Lung (tissue), 12 donors: ENCODE results near the gene GNAO1. TPM values are rescaled to one million over a fixed set of nuclear protein-coding genes. Genes with fewer than 3 reads are reported as not detected.

Experiments used
- ATAC-seq: fragments of 200-7000 bp; cut with Tn5 transposase; one replicate; pipeline ENCODE4 v1.9.1; 2020; ENCODE audit warnings: moderate number of reproducible peaks; ENCODE audit not compliant: insufficient read depth, low FRiP score
- DNase-seq, 3 donors: peaks; one replicate each; pipeline ENCODE4 v3.0.0-alpha.2; 2013 to 2017
- H3K27ac ChIP-seq, 2 donors: one replicate each; pipeline ENCODE4 v1.5.1; 2013; ENCODE audit warnings: mild to moderate bottlenecking in 2 of 2, moderate library complexity in 2 of 2, control low read depth in 1 of 2, inconsistent platforms in 1 of 2, low read depth in 1 of 2, low read length in 1 of 2
- H3K27me3 ChIP-seq, 3 donors: one replicate each; pipeline ENCODE4 v1.5.1; 2013; ENCODE audit warnings: low read length in 2 of 3; ENCODE audit not compliant: control insufficient read depth in 3 of 3, insufficient read depth in 3 of 3
- H3K36me3 ChIP-seq, 4 donors: one replicate each; pipeline ENCODE4 v1.5.1; 2013; ENCODE audit warnings: low read length in 4 of 4, mild to moderate bottlenecking in 1 of 4, moderate library complexity in 1 of 4; ENCODE audit not compliant: control insufficient read depth in 4 of 4, insufficient read depth in 4 of 4
- H3K4me1 ChIP-seq, 5 donors: one replicate each; pipeline ENCODE4 v1.5.1; 2013; ENCODE audit warnings: low read length in 5 of 5, mild to moderate bottlenecking in 2 of 5, moderate library complexity in 1 of 5; ENCODE audit not compliant: control insufficient read depth in 5 of 5, insufficient read depth in 5 of 5
- H3K4me3 ChIP-seq: one replicate; pipeline ENCODE4 v1.5.1; 2013; ENCODE audit warnings: mild to moderate bottlenecking, control low read depth, moderate library complexity
- H3K9ac ChIP-seq, 2 donors: one replicate each; pipeline ENCODE4 v1.5.1; 2013; ENCODE audit warnings: low read length in 2 of 2, control low read depth in 1 of 2; ENCODE audit not compliant: insufficient read depth in 1 of 2
- H3K9me3 ChIP-seq, 4 donors: one replicate each; pipeline ENCODE4 v1.5.1; 2013; ENCODE audit warnings: low read length in 3 of 4, mild to moderate bottlenecking in 1 of 4, moderate library complexity in 1 of 4; ENCODE audit not compliant: control insufficient read depth in 4 of 4, insufficient read depth in 3 of 4
- CTCF ChIP-seq: IDR thresholded peaks from 2 replicates; pipeline ENCODE4 v1.5.1; 2012; ENCODE audit warnings: mild to moderate bottlenecking; ENCODE audit errors: control extremely low read depth, extremely low read depth
- WGBS, 2 donors: extraction: QIAGEN DNeasy Blood & Tissue Kit; methylation state at CpG; one replicate each; pipeline ENCODE4 v1.1.7; 2013; 5-methylcytosine and 5-hydroxymethylcytosine counted together
- polyA plus RNA-seq, 2 donors: library from polyadenylated mRNA; stranded (reverse); fragments of 200-250 nt; gene quantifications; one replicate each; pipeline ENCODE4 v1.2.1, GENCODE V29; 2013
- total RNA-seq, 2 donors: library from RNA; depleted of rRNA in 1 of 2; stranded (reverse); fragments of >200 nt in 1 of 2; gene quantifications; one replicate each; pipeline ENCODE4 v1.2.1, GENCODE V29; 2014 to 2021
- donor health status: control.
- donor health status: control.
- donor health status: Bipolar disorder and iron deficiency.
- donor health status: healthy.
- donor health status: DM: yes; HTN: yes; CAD: no.

The GNAO1 gene
- total and polyA plus RNA-seq, 4 donors = 0.33 to 5.2 (median 0.76) TPM

GRCh38 chr16:56362057-56362655 lies 170.9 kb downstream of the GNAO1 start:
- DNase-seq (no peak), ATAC-seq (no peak)
- no peaks in the 10 kb centered on the region for H3K9me3 ChIP-seq
- peaks cover 0 to 20% (median 0%) of the 10 kb centered on the region in 5 donors for H3K4me1 ChIP-seq
- TF ChIP-seq CTCF = no peak
- H3K27ac ChIP-seq = no peak overlapping the region
- H3K27me3 ChIP-seq = peaks cover 0 to 3% (median 0%) of the 10 kb centered on the region in 3 donors
- no peak overlapping the region for H3K9ac ChIP-seq
- 86 to 87% methylated on average over 15 of the region's 15 CpGs for WGBS, 2 donors
- peaks cover 15 to 36% (median 20%) of the 10 kb centered on the region in 4 donors for H3K36me3 ChIP-seq
- no peak overlapping the region for H3K4me3 ChIP-seq

- Histone ChIP-seq H3K27ac (no peak overlapping the region), H3K4me1 (peaks cover 0 to 14% (median 0%) of the 10 kb centered on the region in 5 donors), H3K9ac (no peak overlapping the region), H3K9me3 (no peaks in the 10 kb centered on the region), H3K27me3 (no peaks in the 10 kb centered on the region), H3K36me3 (peaks cover 16 to 41% (median 22%) of the 10 kb centered on the region in 4 donors), H3K4me3 (no peak overlapping the region)
- TF ChIP-seq CTCF = no peak
- no peak for DNase-seq
- no peak for ATAC-seq
- 95 to 97% methylated on average over 17 of the region's 17 CpGs for WGBS, 2 donors
These were observed 171.4 kb downstream of the GNAO1 start for GRCh38 chr16:56362706-56363105.

- peaks cover 16 to 47% (median 26%) of the 10 kb centered on the region in 4 donors for H3K36me3 ChIP-seq
- WGBS, 2 donors = 96 to 98% methylated on average over 6 of the region's 6 CpGs
- no peaks in the 10 kb centered on the region for H3K9me3 ChIP-seq
- no peak for TF ChIP-seq CTCF
- ATAC-seq = no peak
- H3K27ac ChIP-seq = no peak overlapping the region
- no peak overlapping the region for H3K4me3 ChIP-seq
- H3K9ac ChIP-seq = no peak overlapping the region
- H3K4me1 ChIP-seq = peaks cover 0 to 13% (median 0%) of the 10 kb centered on the region in 5 donors
- H3K27me3 ChIP-seq = no peaks in the 10 kb centered on the region
- DNase-seq = no peak
These were observed 172.0 kb downstream of the GNAO1 start for GRCh38 chr16:56363181-56363716.
